Activated CD8-positive, alpha-beta T cell treated with anti-CD3 and anti-CD28 coated beads, Interleukin-2, amount 10 ng/mL, durations not matched to agents 7 days and 5 days (primary cell): ENCODE data around the gene SLC40A1. TPM values are rescaled to one million over a fixed set of nuclear protein-coding genes. Genes with fewer than 3 reads are reported as not detected.

Source experiments
- ATAC-seq: fragments of 150-1000 bp; cut with Tn5 transposase; one replicate; pipeline ENCODE4 v1.10.0; 2021; ENCODE audit warnings: moderate library complexity
- CTCF ChIA-PET: fragments of 350-600 bp; sonication (Branson Sonifier 250); formaldehyde crosslinking; loops from one replicate; lab custom pipeline; 2021; ENCODE audit warnings: antibody characterized with exemption; lab: Charles Lee
- POLR2A ChIA-PET: fragments of 350-600 bp; sonication (Branson Sonifier 250); formaldehyde crosslinking; loops from one replicate; lab custom pipeline; 2021; ENCODE audit warnings: antibody characterized with exemption; lab: Charles Lee
- DNase-seq: peaks from one replicate; pipeline ENCODE4 v3.0.0-alpha.2; 2020
- H3K27ac Mint-ChIP-seq: one replicate; pipeline ENCODE4 v1.8.0; 2021; ENCODE audit warnings: mild to moderate bottlenecking, mixed read lengths
- H3K27me3 Mint-ChIP-seq: one replicate; pipeline ENCODE4 v1.8.0; 2021; ENCODE audit warnings: low read depth, mixed read lengths
- H3K36me3 Mint-ChIP-seq: one replicate; pipeline ENCODE4 v1.8.0; 2021; ENCODE audit warnings: low read depth, mixed read lengths
- H3K4me1 Mint-ChIP-seq: one replicate; pipeline ENCODE4 v1.8.0; 2021; ENCODE audit warnings: low read depth, mixed read lengths
- H3K4me3 Mint-ChIP-seq: one replicate; pipeline ENCODE4 v1.8.0; 2021; ENCODE audit warnings: mild to moderate bottlenecking, mixed read lengths
- H3K9me3 Mint-ChIP-seq: one replicate; pipeline ENCODE4 v1.8.0; 2022; ENCODE audit warnings: mixed read lengths; ENCODE audit not compliant: insufficient read depth
- total RNA-seq, 2 experiments: library from RNA; stranded (reverse); gene quantifications; one replicate each; pipeline ENCODE4 v1.2.3, GENCODE V29; 2021

SLC40A1 gene, protein sequence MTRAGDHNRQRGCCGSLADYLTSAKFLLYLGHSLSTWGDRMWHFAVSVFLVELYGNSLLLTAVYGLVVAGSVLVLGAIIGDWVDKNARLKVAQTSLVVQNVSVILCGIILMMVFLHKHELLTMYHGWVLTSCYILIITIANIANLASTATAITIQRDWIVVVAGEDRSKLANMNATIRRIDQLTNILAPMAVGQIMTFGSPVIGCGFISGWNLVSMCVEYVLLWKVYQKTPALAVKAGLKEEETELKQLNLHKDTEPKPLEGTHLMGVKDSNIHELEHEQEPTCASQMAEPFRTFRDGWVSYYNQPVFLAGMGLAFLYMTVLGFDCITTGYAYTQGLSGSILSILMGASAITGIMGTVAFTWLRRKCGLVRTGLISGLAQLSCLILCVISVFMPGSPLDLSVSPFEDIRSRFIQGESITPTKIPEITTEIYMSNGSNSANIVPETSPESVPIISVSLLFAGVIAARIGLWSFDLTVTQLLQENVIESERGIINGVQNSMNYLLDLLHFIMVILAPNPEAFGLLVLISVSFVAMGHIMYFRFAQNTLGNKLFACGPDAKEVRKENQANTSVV
- under 1 TPM; 0.31 to 0.47 TPM for total RNA-seq

DNA sequence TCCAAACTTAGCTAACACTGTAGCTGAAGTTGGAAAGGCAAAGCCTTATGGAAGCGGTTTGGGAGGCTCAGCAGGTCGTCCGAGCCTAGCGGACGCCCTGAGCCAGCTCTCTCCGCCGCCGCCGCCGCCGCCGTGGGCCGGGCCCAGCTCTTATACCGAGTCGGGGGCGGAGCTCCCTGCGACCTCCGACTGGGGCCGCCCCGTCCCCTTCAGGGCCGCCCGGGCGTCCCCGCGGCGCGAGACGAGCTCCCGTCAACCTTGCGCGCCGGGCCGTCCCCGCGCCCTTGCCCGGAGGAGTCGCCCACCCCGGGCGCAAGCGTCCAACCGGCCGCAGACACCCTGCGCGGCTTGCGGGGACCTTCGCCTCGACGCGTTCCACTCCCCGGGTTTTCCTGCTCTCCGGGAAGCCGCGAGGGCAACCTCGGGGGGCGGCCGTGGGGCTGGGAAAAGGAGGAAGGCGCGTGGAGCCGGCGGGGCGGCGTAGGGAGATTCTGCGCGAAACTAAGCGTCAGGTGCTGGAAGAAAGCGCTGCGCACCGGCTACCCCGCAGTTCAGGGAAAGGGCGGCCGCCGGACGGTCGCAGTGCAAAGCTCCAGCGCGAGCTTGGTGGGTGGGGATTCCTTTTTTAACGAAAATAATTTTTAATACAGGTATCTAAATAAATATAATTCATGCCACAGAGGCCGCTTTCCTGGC, at the start of gene SLC40A1:
Gene SLC40A1 (minus strand): TSS at position 129 of the 696 bp plus-strand sequence. CDS start 326 bp downstream, outside the sequence.
- peak; percentile 95 for ATAC-seq
- CTCF ChIA-PET = interaction anchor here (0.7 to 1.7 kb wide), 6 partner anchors 11 to 139 kb away, joined by 3 to 4 read pairs (median 4); partner anchors contain the start of gene WDR75
- H3K27me3 Mint-ChIP-seq = peaks cover 42% of the 10 kb centered on the region

DNA sequence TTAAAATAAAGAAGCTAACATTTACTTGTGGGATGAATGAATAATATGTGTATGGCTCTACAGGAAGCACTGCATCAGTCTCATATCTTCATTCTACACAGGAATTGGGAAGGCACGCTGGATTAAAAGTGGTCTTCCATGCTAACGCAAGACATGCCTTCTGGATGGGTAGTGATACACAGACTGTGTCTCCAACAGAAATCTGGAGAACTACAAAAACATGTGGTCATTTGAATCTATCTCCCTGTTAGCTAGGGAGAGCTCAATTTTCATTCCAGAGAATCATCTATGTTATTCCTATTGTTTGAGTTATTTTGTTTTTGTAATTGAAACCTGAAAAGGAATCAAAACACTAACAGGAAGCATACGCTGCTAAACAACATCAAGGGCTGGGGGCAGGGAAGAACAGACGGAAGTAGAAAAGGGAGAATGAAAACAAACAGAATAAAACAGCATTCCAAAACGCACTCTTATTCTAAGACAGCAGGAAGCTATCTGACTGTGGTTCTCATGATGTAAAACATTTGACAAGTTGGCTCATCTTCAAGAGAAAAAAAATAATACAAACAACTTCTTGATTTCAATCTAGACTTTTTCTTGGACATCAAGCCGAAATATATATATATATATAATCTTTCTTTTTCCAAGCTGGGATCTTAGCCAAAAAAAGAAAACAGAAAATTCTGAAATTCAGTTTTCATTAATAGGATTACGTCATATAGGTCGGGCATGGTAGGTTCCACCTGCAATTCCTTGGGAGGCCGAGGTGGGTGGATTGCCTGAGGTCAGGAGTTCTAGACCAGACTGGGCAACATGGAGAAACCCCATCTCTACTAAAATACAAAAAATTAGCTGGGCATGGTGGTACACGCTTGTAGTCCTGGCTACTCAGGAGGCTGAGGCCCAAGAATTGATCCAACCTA, 49.2 kb upstream of the SLC40A1 start:
- no peak for DNase-seq
- peaks cover 2% of the 10 kb centered on the region for H3K27me3 Mint-ChIP-seq
- H3K4me3 Mint-ChIP-seq = no peak overlapping the region
- CTCF ChIA-PET = interaction anchor here (0.9 to 1.1 kb wide), 3 partner anchors 9 to 162 kb away, joined by 3 to 4 read pairs (median 3); no protein-coding TSS in a partner anchor
- H3K4me1 Mint-ChIP-seq = peaks cover 6% of the 10 kb centered on the region
- POLR2A ChIA-PET = interaction anchor here (0.6 kb wide), 1 partner anchor 67 kb away, joined by 3 read pairs; no protein-coding TSS in a partner anchor
- no peak for ATAC-seq
- H3K27ac Mint-ChIP-seq = no peak overlapping the region
- no peaks in the 10 kb centered on the region for H3K36me3 Mint-ChIP-seq
- no peaks in the 10 kb centered on the region for H3K9me3 Mint-ChIP-seq

More for the DNA sequence above, at the start of gene SLC40A1:
- DNase-seq = peak; percentile 49
- H3K27ac Mint-ChIP-seq = no peak within 1 kb of the TSS
- no peaks in the 10 kb centered on the region for H3K36me3 Mint-ChIP-seq
- H3K4me3 Mint-ChIP-seq = peak within 1 kb of the TSS; percentile 71
- peaks cover 19% of the 10 kb centered on the region for H3K4me1 Mint-ChIP-seq
- H3K9me3 Mint-ChIP-seq = no peaks in the 10 kb centered on the region
- POLR2A ChIA-PET = interaction anchor here (0.6 to 1.1 kb wide), 2 partner anchors 11 to 77 kb away, joined by 3 read pairs; no protein-coding TSS in a partner anchor

DNA sequence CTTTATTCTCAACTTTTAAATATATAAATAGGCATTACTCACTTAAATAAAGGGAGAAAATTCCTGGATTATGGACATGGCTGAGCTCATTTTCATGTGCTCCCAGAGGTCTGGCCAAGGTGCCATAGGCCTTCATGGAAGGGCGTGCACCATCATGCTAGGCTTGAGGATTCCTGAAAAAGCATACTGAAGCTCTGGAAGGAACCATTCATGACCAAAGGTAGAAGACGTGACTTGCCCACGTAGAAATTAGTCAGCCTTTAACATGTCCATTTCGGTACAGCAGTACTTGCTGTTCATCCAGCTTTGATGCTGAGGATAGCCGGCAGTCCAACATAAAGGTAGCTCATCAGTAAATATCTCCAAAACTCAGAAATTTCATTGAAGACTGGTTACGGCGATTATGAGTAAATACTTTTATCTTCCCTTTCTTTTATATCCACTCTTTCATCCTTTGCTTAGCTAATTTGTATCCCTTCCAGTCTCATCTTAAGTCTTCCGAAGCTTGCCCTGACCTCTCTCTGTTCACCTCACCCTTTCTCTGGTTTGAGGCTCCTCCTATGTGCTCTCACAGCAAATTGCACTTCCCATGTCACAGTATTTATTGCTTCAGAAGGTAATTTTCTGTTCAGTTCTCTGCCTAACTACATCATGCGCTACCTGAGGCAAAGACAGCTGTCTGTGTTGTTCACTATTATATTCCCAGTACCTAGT, 48.4 kb upstream of the SLC40A1 start:
- Mint-ChIP-seq H3K36me3 (no peaks in the 10 kb centered on the region), H3K4me1 (peaks cover 11% of the 10 kb centered on the region), H3K4me3 (no peak overlapping the region), H3K27ac (no peak overlapping the region), H3K27me3 (peaks cover 2% of the 10 kb centered on the region), H3K9me3 (no peaks in the 10 kb centered on the region)
- DNase-seq (no peak), ATAC-seq (no peak)
- ChIA-PET CTCF (interaction anchor here (0.9 to 1.1 kb wide), 3 partner anchors 9 to 161 kb away, joined by 3 to 4 read pairs (median 3); no protein-coding TSS in a partner anchor), POLR2A (interaction anchor here (0.6 kb wide), 1 partner anchor 68 kb away, joined by 3 read pairs; no protein-coding TSS in a partner anchor)

DNA sequence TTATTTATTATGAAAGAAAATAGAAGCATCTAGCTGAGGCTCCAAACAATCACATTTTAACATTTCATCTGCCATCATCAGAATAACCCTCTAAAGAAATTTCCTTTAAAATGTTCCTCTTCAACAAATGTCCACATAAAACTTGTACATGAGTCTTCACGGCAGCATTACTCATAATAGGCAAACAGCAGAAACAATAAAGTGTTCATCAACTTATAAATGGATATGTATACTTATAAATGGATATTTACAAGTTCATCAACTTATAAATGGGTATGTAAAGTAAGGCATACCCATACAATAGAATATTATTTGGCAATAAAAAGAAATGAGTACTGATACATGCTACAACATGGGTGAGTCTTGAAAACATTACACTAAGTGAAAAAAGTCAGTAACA, 47.2 kb upstream of the SLC40A1 start:
- peaks cover 2% of the 10 kb centered on the region for H3K27me3 Mint-ChIP-seq
- H3K9me3 Mint-ChIP-seq = no peaks in the 10 kb centered on the region
- no peak overlapping the region for H3K27ac Mint-ChIP-seq
- no peaks in the 10 kb centered on the region for H3K36me3 Mint-ChIP-seq
- H3K4me1 Mint-ChIP-seq = peaks cover 11% of the 10 kb centered on the region
- ATAC-seq (no peak), DNase-seq (no peak)
- H3K4me3 Mint-ChIP-seq = no peak overlapping the region
- CTCF ChIA-PET = no interaction called here
- POLR2A ChIA-PET = no interaction called here

DNA sequence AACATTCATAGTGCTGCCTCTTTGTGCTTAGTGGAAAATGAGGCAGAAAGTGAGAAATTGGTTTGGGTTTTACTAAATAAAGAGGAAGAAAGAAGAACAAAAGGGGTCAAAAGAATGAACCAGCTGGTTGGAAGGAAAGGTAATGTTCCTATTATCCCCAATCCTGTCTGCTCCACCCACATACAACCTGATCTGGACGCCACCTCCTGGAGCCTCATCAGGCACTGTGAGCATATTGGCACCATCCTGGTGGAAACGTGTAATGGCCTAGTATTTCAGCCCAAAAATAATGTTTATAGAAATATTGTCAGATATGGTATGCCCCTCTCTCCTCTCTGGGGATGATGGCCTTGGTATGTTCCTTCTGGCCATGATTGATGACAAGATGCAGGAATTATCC, 45.0 kb upstream of the SLC40A1 start:
- POLR2A ChIA-PET = interaction anchor here (0.8 kb wide), 1 partner anchor 9 kb away, joined by 4 read pairs; no protein-coding TSS in a partner anchor
- Mint-ChIP-seq H3K27ac (no peak overlapping the region), H3K27me3 (peaks cover 1% of the 10 kb centered on the region), H3K4me1 (peaks cover 11% of the 10 kb centered on the region), H3K4me3 (no peak overlapping the region), H3K9me3 (no peaks in the 10 kb centered on the region), H3K36me3 (no peaks in the 10 kb centered on the region)
- no peak for DNase-seq
- no peak for ATAC-seq
- CTCF ChIA-PET = no interaction called here

DNA sequence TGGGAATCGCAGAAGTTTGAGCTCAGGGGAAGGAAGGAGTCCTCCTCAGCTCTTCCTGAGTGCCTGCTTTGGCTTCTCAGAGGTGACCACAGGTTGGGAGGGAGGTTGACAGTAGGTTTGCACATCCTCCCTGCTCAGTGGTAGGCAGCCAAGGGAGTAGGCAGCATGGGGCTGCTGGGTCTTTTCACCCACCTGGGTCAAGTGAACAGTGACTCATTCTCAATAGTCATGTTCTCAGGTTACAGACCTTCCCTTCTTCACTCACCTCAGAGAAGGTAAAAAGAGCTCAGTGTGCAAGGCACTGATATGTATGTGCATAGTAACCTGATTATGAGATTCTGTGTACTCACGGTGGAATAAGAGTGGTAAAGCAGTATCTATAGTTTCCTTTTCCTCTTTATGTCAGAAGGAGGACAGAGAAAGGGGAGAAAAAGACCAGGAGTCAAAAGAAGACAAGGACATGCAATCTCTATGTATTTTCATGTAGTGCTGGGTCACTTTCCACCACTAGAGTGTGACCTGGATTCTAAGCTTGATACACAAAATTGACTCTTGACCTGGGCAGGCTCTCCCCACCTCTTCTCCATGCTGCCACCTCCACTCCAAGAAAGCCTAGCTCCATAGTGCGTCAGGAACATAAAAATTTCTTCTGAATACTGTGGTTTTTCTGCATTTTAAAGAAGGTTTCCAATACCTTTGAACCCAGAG, 44.2 kb upstream of the SLC40A1 start:
- Mint-ChIP-seq H3K4me3 (no peak overlapping the region), H3K9me3 (no peaks in the 10 kb centered on the region), H3K27me3 (no peaks in the 10 kb centered on the region), H3K4me1 (peaks cover 11% of the 10 kb centered on the region), H3K27ac (no peak overlapping the region), H3K36me3 (no peaks in the 10 kb centered on the region)
- ATAC-seq = no peak
- ChIA-PET CTCF (no interaction called here), POLR2A (interaction anchor here (0.8 kb wide), 1 partner anchor 8 kb away, joined by 4 read pairs; no protein-coding TSS in a partner anchor)
- DNase-seq = no peak

DNA sequence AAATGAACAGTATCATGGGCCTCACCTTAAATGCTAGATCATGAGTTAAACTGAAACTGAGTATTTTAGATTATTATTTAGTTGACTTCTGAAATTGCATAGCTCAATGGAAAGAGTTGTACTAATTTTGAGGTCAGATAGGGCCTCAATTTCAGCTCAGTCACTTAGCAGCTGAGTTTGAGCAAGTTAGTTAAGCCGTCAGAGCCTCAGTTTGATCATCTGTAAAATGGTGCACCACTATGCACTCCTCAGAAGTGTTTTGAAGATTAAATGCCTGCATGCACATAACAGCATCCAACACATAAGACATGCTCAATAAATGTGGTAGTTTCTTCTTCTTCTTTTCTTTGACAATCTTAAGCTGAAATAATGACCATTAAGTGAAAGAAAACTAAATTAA, 42.5 kb upstream of the SLC40A1 start:
- H3K36me3 Mint-ChIP-seq = no peaks in the 10 kb centered on the region
- H3K9me3 Mint-ChIP-seq = no peaks in the 10 kb centered on the region
- no peak overlapping the region for H3K4me3 Mint-ChIP-seq
- no peak for DNase-seq
- POLR2A ChIA-PET = no interaction called here
- CTCF ChIA-PET = interaction anchor here (0.9 to 1.3 kb wide), 2 partner anchors 10 to 36 kb away, joined by 4 read pairs; no protein-coding TSS in a partner anchor
- H3K4me1 Mint-ChIP-seq = peaks cover 11% of the 10 kb centered on the region
- no peak for ATAC-seq
- no peaks in the 10 kb centered on the region for H3K27me3 Mint-ChIP-seq
- no peak overlapping the region for H3K27ac Mint-ChIP-seq

DNA sequence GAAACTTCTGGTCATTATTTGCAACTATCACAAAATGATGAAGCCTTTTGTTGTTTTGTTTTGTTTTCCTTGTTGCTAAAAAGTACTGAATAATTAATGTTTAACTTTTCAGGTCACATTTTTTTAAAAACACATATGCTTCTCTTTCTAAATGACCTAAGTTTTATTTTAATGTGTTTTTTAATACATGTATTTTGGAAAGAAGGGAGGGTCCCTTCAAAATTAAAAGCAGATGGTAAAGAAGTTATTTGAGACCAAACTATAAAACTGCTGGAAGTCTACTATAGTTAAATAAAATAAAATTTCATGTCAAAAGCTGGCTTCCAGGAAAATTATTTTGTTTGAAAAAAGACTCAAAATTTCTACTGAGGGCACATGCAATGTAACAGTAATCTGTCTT, 41.2 kb upstream of the SLC40A1 start:
- H3K27me3 Mint-ChIP-seq = no peaks in the 10 kb centered on the region
- H3K36me3 Mint-ChIP-seq = no peaks in the 10 kb centered on the region
- no peak overlapping the region for H3K4me3 Mint-ChIP-seq
- H3K4me1 Mint-ChIP-seq = peaks cover 11% of the 10 kb centered on the region
- ChIA-PET POLR2A (no interaction called here), CTCF (no interaction called here)
- H3K9me3 Mint-ChIP-seq = no peaks in the 10 kb centered on the region
- ATAC-seq = no peak
- DNase-seq = no peak
- H3K27ac Mint-ChIP-seq = no peak overlapping the region

DNA sequence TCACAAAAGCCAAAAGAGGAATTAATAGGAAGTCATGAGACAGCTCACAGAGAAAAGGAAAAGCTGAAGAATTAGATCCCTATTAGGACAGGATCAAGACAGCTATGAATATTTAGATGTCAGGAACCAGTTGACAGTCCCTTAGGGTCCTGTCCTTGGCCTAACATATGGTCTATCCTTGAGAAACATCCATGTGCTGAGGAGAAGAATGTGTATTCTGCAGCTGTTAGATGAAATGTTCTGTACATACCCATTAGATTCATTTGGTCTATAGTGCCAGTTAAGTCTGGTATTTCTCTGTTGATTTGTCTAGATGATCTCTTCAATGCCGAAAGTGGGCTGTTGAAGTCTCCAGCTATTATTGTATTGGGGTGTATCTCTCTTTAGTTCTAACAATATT, 37.6 kb upstream of the SLC40A1 start:
- Mint-ChIP-seq H3K4me1 (no peaks in the 10 kb centered on the region), H3K27me3 (no peaks in the 10 kb centered on the region), H3K4me3 (no peak overlapping the region), H3K27ac (no peak overlapping the region), H3K36me3 (no peaks in the 10 kb centered on the region), H3K9me3 (no peaks in the 10 kb centered on the region)
- ChIA-PET POLR2A (no interaction called here), CTCF (no interaction called here)
- DNase-seq = no peak
- no peak for ATAC-seq

DNA sequence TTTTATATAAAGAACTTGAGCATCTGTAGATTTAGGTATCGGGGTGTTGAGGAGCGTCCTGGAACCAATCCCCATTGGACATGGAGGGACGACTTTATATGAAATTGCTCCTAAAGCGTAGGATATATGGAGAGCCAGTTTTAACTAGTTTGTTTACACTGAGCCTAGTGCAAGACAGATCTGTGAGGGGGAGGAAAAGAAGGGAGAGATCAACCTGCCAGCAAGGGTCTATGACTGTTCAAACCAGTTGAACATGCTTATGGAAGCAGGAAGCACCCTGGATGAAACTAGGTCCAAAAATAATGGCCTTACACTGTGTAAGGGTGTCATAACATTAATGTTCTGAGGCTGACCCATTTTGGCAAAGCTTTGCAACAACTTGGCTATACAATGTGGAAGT, 34.0 kb upstream of the SLC40A1 start:
- no peak overlapping the region for H3K4me3 Mint-ChIP-seq
- H3K4me1 Mint-ChIP-seq = no peaks in the 10 kb centered on the region
- no peak overlapping the region for H3K27ac Mint-ChIP-seq
- ChIA-PET POLR2A (no interaction called here), CTCF (no interaction called here)
- H3K36me3 Mint-ChIP-seq = no peaks in the 10 kb centered on the region
- ATAC-seq (no peak), DNase-seq (no peak)
- no peaks in the 10 kb centered on the region for H3K27me3 Mint-ChIP-seq
- H3K9me3 Mint-ChIP-seq = no peaks in the 10 kb centered on the region
